ENCODE results near the gene ALDH3B2. TPM values are rescaled to one million over a fixed set of nuclear protein-coding genes. Genes with fewer than 3 reads are reported as not detected.

The ALDH3B2 gene
- total and polyA plus RNA-seq, 2 experiments from 2014 or later = 1.6 to 2.5 TPM

- DNase-seq (ENCODE audit: low spot score) = peak; percentile 54
- H4K20me1 ChIP-seq (ENCODE audit: insufficient read depth, poor library complexity, severe bottlenecking) = no peaks in the 10 kb centered on the region
- no peak overlapping the region for H2AFZ ChIP-seq
- H3K4me1 ChIP-seq (ENCODE audit: insufficient read depth) = peaks cover 13% of the 10 kb centered on the region
- H3K9me2 ChIP-seq (replicated peaks; ENCODE audit: insufficient read depth) = no peaks in the 10 kb centered on the region
- no peaks in the 10 kb centered on the region for H3K36me3 ChIP-seq (replicated peaks; ENCODE audit: insufficient read depth, low read depth)
- no peak overlapping the region for H3K27ac ChIP-seq
- H3K27me3 ChIP-seq = no peaks in the 10 kb centered on the region
- WGBS (ENCODE audit: low lambda C conversion rate, missing lambda C conversion rate) = 83% methylated on average over 12 of the region's 12 CpGs
- H3K4me2 ChIP-seq = no peak overlapping the region
- no peaks in the 10 kb centered on the region for H3K9me3 ChIP-seq (ENCODE audit: low read depth)
- TF ChIP-seq, protein P1, sequence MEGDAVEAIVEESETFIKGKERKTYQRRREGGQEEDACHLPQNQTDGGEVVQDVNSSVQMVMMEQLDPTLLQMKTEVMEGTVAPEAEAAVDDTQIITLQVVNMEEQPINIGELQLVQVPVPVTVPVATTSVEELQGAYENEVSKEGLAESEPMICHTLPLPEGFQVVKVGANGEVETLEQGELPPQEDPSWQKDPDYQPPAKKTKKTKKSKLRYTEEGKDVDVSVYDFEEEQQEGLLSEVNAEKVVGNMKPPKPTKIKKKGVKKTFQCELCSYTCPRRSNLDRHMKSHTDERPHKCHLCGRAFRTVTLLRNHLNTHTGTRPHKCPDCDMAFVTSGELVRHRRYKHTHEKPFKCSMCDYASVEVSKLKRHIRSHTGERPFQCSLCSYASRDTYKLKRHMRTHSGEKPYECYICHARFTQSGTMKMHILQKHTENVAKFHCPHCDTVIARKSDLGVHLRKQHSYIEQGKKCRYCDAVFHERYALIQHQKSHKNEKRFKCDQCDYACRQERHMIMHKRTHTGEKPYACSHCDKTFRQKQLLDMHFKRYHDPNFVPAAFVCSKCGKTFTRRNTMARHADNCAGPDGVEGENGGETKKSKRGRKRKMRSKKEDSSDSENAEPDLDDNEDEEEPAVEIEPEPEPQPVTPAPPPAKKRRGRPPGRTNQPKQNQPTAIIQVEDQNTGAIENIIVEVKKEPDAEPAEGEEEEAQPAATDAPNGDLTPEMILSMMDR (IDR thresholded peaks at IDR 0.05; ENCODE audit: poor library complexity) = no peak
- H3K79me2 ChIP-seq = no peaks in the 10 kb centered on the region
- H3K4me3 ChIP-seq = no peak overlapping the region
These were observed 42.0 kb downstream of the ALDH3B2 start for GRCh38 chr11:67632175-67632981.

DNA sequence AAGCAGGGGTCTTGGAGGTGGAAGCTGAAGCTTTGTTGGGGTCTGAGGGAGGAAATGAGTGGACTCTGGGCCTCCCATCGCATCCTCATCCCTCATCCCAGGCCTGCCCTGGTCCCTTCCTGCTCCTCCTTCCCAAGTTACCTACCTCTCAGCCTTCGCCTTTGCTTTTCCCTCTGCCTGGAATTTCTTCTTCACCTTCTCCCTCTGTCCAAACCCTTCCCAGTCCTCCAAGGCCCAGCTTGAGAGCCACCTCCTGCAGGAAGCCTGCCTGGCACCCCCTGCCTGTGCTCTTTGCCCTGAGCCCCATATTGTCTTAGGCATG is 42.6 kb downstream of the ALDH3B2 start:
- DNase-seq (ENCODE audit: low spot score) = no peak
- Histone ChIP-seq H3K9me3 (ENCODE audit: low read depth) (no peaks in the 10 kb centered on the region), H3K27me3 (no peaks in the 10 kb centered on the region), H3K4me2 (no peak overlapping the region), H2AFZ (no peak overlapping the region), H3K79me2 (no peaks in the 10 kb centered on the region), H4K20me1 (ENCODE audit: insufficient read depth, poor library complexity, severe bottlenecking) (no peaks in the 10 kb centered on the region), H3K4me3 (no peak overlapping the region), H3K36me3 (replicated peaks; ENCODE audit: insufficient read depth, low read depth) (no peaks in the 10 kb centered on the region), H3K27ac (no peak overlapping the region), H3K4me1 (ENCODE audit: insufficient read depth) (peaks cover 13% of the 10 kb centered on the region), H3K9me2 (replicated peaks; ENCODE audit: insufficient read depth) (no peaks in the 10 kb centered on the region)
- WGBS (ENCODE audit: low lambda C conversion rate, missing lambda C conversion rate) = 100% methylated on average over 2 of the region's 2 CpGs
- no peak for TF ChIP-seq EZH2 (IDR thresholded peaks at IDR 0.05; ENCODE audit: borderline replicate concordance)
- TF ChIP-seq EZH2phosphoT487 (IDR thresholded peaks at IDR 0.05; ENCODE audit: low read depth, severe bottlenecking, unreplicated experiment) = no peak
- TF ChIP-seq, protein P1 (IDR thresholded peaks at IDR 0.05; ENCODE audit: poor library complexity) = no peak

DNA sequence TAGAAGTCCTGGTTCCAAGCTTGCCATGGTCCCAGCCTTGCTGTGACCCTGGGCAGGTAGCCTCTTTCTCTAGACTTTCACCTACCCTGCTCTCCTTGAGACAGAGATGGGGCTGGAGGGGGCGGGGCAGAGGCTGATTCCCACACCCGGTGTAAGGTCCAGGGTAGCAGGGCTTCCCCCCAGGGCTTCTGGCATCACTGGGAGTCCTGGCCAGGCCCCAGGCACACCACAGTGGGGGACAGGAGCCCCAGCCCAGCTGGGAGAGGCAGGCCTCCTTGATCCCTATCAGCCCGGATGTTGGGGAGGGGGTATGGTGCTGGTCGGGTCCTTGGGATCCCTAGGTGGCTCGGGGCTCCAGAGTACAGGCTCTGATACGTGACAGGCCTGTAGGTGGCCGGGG is 43.0 kb downstream of the ALDH3B2 start:
- no peaks in the 10 kb centered on the region for H3K9me2 ChIP-seq (replicated peaks; ENCODE audit: insufficient read depth)
- peak overlapping the region; percentile 93 for H3K27ac ChIP-seq
- TF ChIP-seq EZH2 (IDR thresholded peaks at IDR 0.05; ENCODE audit: borderline replicate concordance) = no peak
- TF ChIP-seq, protein P1 (IDR thresholded peaks at IDR 0.05; ENCODE audit: poor library complexity) = no peak
- no peak for TF ChIP-seq EZH2phosphoT487 (IDR thresholded peaks at IDR 0.05; ENCODE audit: low read depth, severe bottlenecking, unreplicated experiment)
- no peak overlapping the region for H2AFZ ChIP-seq
- WGBS (ENCODE audit: low lambda C conversion rate, missing lambda C conversion rate) = 74% methylated on average over 7 of the region's 7 CpGs
- DNase-seq (ENCODE audit: low spot score) = no peak
- H3K9me3 ChIP-seq (ENCODE audit: low read depth) = no peaks in the 10 kb centered on the region
- no peaks in the 10 kb centered on the region for H4K20me1 ChIP-seq (ENCODE audit: insufficient read depth, poor library complexity, severe bottlenecking)
- peaks cover 13% of the 10 kb centered on the region for H3K4me1 ChIP-seq (ENCODE audit: insufficient read depth)
- H3K27me3 ChIP-seq = no peaks in the 10 kb centered on the region
- no peaks in the 10 kb centered on the region for H3K79me2 ChIP-seq
- H3K4me2 ChIP-seq = peak overlapping the region; percentile 87
- H3K36me3 ChIP-seq (replicated peaks; ENCODE audit: insufficient read depth, low read depth) = no peaks in the 10 kb centered on the region
- H3K4me3 ChIP-seq = no peak overlapping the region
